Forelimb muscle (tissue), 1 donor: ENCODE measurements around the gene HSPB1. TPM values are rescaled to one million over a fixed set of nuclear protein-coding genes. Genes with fewer than 3 reads are reported as not detected.
"Not testable (repeated sequence)": the region's sequence is repeated elsewhere in the genome, so short reads cannot be mapped to it uniquely, and the experiment has no call there.

ENCODE experiments used
- DNase-seq: peaks from one replicate; pipeline ENCODE4 v3.0.0-alpha.2; 2013; ENCODE audit warnings: low read depth
- polyA plus RNA-seq: library from polyadenylated mRNA; unstranded; fragments of 120-200 nt; gene quantifications from one replicate; pipeline ENCODE4 v1.2.1, GENCODE V29; 2013; ENCODE audit not compliant: insufficient read length

The HSPB1 gene
- polyA plus RNA-seq, 1 donor: 2,009 TPM

DNA sequence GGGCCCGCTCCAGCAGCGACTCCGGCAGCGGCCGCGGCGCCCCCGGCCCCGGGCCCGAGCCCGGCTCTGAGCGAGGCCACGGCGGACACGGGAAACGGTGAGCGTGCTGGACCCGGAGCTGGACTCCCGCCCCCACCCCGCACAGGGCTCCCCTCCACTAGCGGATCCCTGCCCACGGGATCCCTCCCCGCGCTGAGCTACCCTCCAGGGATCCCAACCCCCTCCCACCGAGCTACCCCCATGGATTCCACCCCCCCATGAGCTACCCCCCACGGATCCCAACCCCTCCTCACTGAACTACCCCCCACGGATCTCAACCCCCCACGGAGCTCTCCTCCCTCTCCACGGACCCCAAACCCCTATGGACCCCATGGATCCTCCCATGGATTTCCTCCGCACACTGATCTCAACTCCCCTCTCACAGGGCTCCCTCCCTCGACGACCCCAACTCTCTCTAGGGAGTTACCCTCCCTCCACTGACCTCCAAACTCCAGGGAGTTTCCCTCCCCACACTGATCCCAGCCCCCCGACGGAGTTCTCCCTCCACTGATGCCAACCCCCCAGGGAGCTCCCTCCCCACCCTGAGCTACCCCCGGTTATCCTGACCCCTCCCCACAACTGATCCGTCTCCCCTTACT, 20.6 kb upstream of the HSPB1 start:
- DNase-seq: no peak

DNA sequence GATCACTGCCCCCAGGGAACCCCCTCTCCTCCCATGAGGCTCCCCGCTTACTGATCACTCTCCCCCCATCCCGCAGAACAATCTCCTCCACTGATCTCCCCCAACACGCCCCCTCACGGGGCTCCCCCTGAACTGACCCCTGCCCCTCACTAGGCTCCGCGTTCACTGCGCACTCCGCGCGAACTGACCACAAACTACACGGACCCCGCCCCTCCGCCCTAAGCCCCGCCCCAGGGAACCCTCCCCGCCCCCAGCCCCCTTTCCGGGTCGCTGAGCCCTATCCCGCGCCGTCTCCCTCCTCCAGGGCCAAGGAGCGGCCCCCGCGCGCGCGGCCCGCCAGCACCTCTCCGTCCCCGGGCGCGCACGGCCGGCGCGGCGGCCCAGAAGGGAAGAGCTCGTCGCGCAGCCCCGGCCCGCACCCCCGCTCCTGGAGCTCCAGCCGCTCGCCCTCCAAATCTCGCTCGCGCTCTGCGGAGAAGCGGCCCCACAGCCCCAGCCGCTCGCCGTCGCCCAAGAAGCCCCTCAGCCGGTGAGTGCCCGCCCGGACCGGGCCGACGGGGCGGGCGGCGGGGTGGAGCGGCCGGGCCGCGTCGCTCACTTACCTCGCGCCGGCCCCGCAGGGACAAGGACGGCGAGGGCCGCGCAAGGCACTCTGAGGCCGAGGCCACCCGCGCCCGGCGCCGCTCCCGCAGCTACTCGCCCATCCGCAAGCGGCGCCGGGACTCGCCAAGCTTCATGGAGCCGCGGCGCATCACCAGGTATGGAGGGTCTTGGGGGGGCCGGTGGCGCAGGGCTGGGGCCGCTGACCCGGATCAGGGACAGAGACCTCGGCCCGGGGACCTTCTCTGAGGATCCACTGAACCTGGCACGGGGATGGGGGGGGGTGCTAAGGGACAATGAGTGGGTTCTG, 19.9 kb upstream of the HSPB1 start:
- DNase-seq: no peak

DNA sequence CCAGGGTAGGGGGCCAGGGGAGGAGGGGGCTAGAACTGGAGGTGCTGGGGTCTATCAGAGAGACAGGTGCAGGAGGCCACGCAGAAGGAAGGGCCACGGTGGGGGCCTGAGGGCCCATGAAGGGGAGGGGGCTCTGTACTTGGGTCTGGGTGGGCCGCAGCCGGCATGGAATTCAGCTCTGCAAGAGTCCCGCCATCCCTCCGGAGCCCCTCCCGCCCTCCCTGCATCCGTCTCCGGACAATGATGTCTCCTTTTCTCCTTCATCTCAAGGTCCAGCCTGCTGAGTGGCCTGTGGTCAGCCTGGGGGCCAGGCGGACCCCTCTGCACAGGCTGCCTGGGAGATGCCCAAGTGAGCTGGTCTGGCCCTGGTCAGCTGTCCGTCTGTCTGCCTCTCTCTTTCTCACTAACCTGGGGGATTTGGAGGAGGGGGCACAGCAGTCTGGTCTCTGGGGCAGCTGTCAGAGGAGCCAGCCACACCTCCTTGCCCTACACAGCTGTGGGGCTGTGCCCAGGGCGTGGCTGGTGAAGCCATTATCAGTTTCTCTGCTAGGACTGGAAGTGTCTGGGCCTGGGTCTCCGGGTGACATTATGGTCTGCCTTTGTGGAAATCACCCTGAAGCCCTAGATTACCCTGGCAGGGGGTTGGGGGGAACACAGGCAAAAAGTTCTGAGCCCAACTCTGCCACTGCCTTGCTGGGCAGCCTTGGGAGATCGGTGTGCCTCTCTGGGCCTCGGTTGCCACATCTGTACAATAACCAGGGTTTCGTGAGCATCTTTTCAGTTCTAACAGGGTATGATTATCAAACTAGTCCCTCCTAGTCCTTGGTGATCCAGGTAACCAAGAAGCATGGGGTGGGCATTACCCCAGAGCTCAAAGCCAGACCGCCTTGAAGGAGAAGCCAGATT, 19.0 kb upstream of the HSPB1 start:
- no peak for DNase-seq

DNA sequence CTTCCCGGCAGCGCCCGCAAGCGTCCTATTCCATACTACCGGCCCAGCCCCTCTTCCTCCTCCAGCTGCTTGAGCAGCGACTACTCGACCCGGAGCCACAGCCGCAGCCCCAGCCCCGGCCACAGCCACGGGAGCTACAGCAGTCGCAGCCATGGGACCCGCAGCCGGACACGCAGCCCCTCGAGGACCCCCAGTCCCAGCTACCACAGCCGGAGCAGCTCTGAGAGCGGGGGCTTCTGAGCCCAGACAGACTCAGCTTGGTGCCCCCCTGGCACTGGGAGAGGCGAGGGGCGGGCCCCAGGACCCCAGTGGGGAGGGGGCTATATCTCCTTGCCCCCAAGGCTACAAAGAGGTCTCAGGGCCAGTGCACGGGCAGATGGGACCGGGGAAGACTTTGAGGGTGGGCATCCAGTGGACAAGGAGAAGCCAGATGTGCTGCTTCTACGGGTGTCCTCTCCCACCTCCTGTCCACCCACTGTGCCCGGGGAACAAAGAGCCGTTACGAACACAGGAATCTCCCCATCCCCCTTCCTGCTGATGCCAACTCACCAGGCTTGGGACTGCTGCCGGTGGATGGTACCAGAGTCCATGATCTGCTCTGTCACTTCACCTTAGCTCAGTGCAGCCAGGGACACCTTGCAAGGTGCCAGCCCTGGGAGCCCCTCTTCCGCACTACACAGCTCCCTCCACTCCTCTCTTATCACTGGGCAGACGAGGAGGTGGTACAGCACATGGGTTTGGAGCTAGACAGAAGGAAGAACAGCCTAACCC, 16.7 kb upstream of the HSPB1 start:
- no peak for DNase-seq

DNA sequence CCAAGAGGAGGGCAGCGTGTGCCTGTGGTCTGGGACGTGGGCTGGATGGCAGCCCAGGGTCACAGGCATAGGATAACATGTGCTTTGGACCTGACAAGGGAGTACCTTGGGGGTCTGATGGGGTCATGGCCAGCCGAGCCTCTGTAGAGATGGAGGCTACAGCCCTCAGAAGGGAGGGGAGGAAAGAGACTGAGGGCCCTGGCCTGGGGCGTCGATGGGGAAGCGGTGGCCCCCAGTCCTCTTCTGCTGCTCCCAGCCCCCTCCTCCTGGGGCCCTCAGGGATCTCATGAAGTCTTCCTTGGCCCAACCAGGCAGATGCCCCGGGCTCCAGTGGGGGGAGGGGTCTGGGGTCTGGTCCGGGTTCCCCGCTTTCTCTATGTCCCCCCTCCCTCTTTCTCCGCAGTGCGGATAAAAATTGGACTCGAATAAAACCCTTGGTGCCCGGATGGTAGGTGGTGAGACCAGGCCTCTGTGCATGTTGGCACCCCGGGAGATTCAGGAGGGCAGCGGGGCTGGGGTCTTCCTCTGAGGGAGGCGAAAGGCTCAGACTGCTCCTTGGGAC, 15.6 kb upstream of the HSPB1 start:
- no peak for DNase-seq

DNA sequence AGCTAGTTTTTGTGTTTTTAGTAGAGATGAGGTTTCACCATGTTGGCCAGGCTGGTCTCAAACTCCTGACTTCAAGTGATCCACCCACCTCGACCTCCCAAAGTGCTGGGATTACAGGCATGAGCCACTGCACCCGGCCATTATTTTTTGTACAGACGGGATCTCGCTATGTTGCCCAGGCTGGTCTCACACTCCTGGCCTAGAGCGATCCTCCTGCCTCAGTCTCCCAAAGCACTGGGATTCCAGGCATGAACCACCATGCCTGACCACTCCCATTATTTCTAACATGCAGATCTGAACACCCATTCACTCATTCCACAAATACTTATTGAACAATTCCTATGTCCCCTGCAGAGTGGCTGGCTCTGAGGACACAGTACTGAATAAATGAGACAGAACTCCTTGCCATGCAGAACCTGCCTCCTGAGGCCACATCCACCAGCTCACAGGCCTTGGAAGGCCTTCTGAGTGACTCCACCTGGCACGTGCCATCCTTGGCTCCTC, 11.6 kb upstream of the HSPB1 start:
- DNase-seq: not testable (repeated sequence)

DNA sequence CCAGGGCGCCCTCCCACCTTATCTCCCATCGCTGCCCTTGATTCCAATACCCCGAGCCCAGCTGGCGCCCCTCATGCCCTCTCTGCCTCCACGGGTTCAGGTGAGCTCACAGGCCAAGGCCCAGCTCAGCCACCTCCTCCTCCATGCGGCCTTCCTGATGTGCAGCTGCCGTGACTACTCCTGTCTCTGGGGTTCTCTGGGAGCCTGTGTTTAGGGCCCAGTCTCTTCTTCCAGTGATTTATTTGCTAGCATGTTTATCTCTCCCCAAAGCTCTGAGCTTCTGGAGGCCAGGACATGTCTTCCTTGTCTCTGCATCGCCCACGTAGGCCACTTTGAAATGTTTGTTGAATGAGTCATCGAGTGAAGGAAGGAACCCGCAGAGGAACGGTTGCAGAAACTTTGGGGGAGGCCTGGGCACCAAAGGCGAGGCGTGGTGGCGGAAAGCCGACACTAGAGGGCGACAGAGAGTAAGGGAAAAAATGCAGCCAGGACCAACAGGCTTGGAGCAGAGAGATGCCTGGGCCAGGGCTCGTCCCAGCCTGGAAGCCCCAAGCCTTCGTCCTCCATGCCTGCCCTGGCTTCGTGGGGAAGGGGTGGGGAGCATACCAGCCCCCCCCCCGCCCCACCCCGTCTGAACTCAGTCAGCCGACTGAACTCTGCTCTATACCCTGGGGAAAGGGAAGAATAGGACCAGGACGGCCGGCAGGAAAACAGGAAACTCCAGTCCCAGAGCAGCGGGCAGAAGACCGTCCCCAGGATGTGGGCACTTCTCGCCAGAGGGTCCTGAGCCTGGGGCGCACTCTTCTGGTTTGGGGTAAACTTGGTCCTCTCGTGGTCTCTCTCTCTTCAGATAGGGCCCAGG, 10.9 kb upstream of the HSPB1 start:
- DNase-seq: peak; percentile 67

DNA sequence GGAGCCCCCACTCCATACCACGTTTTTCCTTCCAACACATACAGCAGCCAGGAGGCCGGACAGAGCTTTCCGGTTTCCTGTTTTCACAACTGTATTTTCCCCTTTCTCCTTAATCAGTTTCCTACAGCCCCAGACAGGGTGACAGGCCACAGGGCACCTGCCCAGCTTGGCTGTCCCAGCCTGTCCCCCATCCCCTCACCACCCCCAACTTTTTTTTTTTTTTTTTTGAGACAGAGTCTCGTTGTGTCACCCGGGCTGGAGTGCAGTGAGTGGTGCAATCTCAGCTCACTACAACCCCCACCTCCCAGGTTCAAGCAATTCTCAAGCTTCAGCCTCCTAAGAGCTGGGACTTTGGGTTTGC, 10.3 kb upstream of the HSPB1 start:
- DNase-seq: peak; percentile 24

DNA sequence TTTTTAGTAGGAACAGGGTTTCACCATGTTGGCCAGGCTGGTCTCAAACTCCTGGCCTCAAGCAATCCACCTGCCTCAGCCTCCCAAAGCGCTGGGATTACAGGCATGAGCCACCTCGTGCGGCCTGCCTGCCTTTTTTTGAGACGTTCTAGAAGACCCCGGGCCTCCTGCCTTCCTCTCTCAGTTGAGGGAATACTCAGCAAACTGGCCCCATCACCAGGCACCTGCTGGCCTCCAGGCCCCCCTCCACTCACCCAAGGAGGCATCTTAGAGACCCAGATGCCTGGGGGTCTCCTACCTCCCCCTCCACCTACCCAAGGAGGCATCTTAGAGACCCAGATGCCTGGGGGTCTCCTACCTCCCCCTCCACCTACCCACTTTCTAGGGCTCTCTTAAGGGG, 9.6 kb upstream of the HSPB1 start:
- DNase-seq: not testable (repeated sequence)

DNA sequence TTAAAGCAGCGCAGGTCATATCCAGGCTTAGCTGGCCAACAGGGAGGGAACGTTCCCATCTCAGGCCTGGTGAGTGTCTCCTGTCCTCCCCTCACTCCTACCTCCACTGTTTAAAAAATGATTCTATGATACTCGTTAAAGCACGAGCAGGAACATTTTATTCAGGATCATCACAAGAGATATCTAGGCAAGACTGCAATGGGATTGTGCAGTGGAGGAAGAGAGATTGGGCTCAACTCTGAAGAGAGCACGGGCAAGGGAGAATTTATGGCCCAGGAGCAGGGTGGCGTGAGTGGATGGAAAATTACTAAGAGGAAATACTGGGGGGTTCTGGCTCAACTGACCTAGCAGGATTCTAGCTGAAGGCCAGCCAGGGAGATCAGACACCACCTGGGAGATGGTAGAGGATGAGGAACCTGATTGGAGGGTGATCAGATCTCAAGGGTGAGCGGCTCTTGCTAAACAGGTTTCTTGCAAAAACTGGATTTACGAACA, 9.0 kb upstream of the HSPB1 start:
- no peak for DNase-seq

DNA sequence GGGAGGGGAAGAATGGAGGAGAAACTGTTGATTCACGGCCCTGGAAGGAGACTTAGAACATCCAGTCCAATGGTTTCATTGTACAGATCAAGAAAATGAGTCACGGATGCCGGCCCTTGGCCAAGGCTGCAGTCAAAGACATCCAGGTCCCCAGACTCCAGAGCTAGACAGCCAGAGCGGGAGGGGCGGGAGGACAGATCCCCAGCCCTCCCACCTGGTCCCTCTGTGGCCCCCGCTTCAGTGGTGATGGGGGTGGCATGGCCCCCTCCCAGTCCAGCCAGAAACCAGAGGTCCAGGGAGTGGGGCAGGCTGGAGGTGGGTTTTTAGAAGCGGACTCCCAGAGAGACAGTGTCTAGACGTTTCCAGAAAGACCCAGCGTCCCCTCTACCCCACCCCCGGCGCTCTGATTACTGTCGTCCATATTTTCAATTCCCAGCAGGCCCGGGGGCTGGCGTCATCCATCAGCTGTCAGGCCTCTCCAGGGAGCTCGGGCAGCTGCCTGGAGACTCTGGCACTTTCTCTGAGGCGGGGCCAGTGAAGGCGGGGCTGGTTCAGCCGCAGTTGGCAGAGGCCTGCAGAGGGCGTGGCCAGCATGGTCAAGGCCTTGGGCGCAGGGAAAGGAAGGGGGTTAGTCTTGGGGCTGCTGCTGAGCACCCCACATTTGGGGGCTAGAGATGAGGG, 8.0 kb upstream of the HSPB1 start:
- no peak for DNase-seq

DNA sequence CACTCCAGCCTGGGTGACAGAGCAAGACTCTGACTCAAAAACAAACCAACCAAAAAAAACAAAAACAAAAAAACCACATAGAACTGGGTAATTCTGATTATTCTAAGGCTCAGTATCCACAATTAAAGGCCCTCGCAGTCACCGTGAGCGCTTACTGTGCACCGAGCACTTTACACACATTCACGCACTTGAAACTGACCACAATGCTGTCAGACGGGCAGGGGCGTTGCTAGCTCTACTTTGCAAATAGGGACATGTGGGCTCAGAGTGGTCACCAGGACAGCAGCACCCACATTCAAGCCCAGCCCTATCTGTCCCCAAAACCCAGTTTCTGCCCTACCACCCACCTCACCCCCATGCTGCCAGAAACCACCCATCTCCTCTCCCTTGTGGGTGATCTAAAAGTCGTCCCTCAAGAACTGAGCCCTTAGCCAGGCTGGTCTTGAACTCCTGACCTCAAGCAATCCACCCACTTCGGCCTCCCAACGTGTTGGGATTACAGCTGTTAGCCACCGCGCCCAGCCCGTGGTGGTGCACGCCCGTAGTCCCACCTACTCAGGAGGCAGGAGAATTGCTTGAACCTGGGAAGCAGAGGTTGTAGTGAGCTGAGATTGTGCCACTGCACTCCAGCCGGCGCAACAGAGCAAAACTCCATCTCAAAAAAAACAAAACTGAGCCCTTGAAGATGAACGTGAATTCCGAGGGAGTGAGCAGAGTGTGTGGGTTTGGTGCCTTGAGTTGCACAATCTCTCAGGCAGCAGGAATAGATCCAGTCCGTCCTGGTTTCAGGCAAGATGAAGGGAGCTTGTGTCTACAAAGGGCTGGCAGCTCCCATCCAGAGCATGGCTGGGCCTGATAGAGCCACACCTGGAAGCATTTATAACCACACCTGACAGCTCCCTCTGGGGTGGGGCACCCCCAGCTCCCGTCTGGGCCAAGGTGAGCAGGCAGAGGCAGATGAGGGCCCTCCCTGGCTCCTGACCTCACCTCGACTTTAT, 5.4 kb upstream of the HSPB1 start:
- DNase-seq: no peak

DNA sequence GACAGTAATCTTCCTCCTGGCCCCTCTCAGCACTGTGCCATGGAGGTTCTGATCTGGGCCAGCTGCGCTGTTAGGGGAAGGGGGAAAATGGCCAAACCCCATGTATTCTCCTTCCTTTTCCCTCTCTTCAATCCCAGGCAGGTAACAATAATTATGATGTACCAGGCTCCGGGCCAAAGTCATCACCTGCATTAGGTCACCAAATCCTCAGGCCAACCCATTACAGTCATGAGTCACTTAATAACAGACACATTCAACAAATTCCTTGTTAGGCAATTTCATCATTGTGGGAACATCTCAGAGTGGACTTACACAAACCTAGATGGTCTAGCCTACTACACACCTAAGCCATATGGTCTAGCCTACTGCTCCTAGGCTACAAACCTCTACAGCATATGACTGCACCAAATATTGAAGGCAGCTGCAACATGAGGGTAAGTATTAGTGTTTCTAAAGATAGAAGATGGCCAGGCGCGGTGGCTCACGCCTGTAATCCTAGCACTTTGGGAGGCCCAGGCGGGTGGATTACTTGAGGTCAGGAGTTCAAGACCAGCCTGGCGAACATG, 2.2 kb upstream of the HSPB1 start:
- no peak for DNase-seq

DNA sequence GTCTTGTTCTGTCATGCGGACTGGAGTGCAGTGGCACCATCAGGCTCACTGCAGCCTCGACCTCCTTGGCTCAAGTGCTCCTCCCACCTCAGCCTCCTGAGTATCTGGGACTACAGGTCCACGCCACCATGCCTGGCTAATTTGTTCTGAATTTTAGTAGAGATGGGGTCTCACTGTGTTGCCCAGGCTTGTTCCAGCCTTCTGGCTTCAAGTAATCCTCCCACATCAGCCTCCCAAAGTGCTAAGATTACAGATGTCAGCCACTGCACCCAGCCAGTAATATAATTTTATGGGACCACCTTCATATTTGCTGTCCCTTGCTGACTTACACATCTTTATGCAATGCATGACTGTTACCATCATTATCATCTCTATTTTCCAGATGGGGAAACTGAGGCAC, 1.5 kb upstream of the HSPB1 start:
- DNase-seq: no peak

DNA sequence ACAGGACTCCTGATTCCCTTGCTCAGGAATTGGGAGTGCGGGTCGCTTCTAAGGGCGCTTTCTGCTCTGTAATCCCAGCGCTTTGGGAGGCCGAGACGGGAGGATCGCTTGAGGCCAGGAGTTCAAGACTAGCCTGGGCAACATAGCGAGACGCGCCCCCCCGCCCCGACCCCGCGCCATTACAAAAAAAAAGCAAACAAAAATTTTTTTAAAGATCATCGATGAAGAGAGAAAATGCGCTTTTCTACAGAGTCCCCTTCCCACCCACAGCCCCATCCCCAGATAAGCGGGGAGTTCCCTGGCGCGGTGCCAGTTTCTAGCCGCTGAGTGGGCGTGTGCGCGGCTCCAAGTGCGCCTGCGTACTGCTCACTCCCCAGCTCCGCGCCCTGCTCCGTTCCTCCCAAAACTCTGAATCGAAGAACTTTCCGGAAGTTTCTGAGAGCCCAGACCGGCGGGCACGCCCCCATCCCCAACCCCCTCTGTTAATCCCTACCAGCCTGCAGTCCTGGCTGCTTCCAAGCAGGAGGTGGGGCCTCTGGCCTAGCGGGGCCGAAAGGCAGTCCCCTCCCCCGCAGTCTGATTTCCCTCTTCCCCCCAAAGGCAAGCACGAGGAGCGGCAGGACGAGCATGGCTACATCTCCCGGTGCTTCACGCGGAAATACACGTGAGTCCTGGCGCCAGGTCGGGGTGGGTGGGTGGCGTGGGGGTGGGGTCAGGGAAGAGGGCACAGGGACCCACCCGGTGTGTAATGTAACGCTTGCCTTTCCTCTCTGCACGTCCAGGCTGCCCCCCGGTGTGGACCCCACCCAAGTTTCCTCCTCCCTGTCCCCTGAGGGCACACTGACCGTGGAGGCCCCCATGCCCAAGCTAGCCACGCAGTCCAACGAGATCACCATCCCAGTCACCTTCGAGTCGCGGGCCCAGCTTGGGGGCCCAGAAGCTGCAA, 1.0 kb downstream of the HSPB1 start:
- no peak for DNase-seq

DNA sequence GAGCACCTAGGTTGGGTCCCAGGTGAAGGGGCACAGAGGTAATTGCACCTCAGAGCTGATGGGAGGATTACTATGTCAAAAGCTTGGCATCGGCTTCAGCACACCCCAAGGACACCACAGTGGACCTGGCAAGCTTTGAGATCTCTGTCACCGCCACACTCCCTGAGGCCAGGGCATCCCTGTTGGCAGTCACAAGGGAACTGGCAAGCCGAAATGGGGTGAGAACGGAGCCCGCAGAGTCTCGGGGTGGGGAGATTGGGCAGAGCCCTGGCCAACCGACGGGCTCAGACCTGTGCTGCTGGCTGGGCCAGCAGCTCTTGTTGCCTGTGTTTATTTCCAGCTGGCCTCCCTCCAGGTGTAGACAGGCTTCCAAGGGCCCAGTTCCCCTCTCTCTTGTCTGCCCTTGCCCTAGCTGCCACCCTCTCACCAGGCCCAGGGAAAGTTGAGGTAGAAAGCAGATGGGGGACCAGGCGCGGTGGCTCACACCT, 2.5 kb downstream of the HSPB1 start:
- no peak for DNase-seq
